Testis (tissue), 2 donors: Measurements from ENCODE around the gene NUB1.

Source experiments
- POLR2A ChIP-seq: fragments of 450-650 bp; IDR thresholded peaks from one replicate; pipeline ENCODE4 v1.6.1; 2017; ENCODE audit warnings: antibody characterized with exemption, mild to moderate bottlenecking, moderate library complexity
- TF ChIP-seq, protein P1 (sequence below), 3 experiments: fragments of 450-650 bp in 2 of 3; fragments of 200-600 bp in 1 of 3; sonication (generic) in 1 of 3; IDR thresholded peaks; one replicate each; pipeline ENCODE4 v1.5.1; 2016 to 2019; ENCODE audit warnings: antibody characterized with exemption in 3 of 3, mild to moderate bottlenecking in 2 of 3, moderate library complexity in 1 of 3

DNA sequence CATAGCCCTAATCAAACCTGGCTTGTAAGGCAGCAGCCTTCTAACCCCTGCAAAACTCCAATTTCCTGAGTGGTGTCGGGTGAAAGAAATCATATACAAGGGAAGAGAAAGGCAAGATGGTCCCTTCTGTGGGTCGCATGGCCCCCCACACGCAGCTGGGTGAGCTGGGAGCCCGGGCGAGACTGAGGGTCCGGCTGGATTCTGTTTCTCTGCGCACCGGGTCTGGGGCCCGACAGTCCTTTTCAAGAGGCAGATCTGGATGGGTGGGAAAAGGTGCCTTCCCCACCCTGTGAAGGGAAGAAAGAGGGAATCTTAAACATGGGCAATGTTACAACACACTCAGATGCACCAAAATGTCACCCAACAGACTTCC is 49.7 kb downstream of the NUB1 start:
- TF ChIP-seq POLR2A: no peak
- TF ChIP-seq, protein P1, sequence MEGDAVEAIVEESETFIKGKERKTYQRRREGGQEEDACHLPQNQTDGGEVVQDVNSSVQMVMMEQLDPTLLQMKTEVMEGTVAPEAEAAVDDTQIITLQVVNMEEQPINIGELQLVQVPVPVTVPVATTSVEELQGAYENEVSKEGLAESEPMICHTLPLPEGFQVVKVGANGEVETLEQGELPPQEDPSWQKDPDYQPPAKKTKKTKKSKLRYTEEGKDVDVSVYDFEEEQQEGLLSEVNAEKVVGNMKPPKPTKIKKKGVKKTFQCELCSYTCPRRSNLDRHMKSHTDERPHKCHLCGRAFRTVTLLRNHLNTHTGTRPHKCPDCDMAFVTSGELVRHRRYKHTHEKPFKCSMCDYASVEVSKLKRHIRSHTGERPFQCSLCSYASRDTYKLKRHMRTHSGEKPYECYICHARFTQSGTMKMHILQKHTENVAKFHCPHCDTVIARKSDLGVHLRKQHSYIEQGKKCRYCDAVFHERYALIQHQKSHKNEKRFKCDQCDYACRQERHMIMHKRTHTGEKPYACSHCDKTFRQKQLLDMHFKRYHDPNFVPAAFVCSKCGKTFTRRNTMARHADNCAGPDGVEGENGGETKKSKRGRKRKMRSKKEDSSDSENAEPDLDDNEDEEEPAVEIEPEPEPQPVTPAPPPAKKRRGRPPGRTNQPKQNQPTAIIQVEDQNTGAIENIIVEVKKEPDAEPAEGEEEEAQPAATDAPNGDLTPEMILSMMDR (IDR thresholded peaks at IDR 0.05): no peak
